GM21737 (cell line): ENCODE data around the gene EXOSC5.
"Not testable (repeated sequence)": the region's sequence is repeated elsewhere in the genome, so short reads cannot be mapped to it uniquely, and the experiment has no call there.

Experiments used
- ATAC-seq: cut with Tn5 transposase; IDR thresholded peaks from one replicate; pipeline ENCODE4 v1.9.1; 2021; ENCODE audit warnings: mild to moderate bottlenecking, moderate library complexity; ENCODE audit not compliant: unreplicated experiment

EXOSC5 gene

GRCh38 chr19:41371541-41371940 is 25.6 kb downstream of the EXOSC5 start:
- no peak for ATAC-seq

DNA sequence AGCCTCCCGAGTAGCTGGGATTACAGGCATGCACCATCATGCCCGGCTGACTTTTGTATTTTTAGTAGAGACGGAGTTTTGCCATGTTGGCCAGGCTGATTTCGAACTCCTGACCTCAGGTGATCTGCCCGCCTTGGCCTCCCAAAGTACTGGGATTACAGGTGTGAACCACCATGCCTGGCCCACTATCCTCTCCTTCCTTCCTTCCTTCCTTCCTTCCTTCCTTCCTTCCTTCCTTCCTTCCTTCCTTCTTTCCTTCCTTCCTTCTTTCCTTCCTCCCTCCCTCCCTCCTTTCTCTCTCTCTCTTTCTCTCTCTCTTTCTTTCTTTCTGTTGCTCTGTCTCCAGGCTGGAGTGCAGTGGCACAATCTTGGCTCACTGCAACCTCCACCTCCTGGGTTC is 26.0 kb downstream of the EXOSC5 start:
- not testable (repeated sequence) for ATAC-seq

DNA sequence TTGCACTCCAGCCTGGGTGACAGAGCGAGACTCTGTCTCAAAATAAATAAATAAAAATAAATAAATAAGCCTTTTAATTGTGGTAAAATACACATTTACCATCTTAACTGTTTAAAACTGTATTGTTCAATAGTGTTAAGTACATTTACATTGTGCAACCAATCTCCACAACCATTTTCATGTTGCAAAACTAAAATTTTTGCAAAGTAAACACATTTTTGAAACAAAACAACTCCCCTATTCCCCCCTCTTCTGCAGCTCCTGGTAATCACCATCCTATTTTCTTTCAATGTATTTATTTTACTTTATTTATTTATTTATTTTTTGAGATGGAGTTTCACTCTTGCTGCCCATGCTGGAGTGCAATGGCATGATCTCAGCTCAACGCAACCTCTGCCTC is 27.4 kb downstream of the EXOSC5 start:
- no peak for ATAC-seq

DNA sequence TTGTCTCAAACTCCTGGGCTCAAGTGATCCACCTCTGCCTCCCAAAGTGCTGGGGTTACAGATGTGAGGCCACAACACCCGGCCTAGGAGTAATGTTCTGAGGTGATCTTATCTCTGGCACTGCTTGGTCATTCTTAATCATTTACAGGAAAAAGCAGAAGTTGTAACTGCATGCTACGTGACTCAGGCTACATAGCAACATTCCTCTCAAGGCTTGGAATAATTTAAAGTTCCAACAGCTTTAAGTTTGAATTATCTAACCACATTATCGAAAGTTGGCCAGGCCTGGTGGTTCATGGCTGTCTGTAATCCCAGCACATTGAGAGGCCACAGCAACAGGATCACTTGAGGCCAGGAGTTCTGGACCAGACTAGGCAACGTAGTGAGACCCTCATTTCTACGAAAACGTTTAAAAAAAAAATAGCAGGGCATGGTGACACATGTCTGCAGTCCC is 29.3 kb downstream of the EXOSC5 start:
- ATAC-seq = no peak

GRCh38 chr19:41366089-41366488 is 31.1 kb downstream of the EXOSC5 start:
- ATAC-seq = no peak

GRCh38 chr19:41364524-41365391 is 32.4 kb downstream of the EXOSC5 start:
- no peak for ATAC-seq

GRCh38 chr19:41363753-41364523 is 33.2 kb downstream of the EXOSC5 start, which contains the start of gene B9D2:
TSS of gene B9D2 (minus strand) at chr19:41364149. CDS start at chr19:41363519, 630 bp downstream.
- peak; percentile 74 for ATAC-seq

DNA sequence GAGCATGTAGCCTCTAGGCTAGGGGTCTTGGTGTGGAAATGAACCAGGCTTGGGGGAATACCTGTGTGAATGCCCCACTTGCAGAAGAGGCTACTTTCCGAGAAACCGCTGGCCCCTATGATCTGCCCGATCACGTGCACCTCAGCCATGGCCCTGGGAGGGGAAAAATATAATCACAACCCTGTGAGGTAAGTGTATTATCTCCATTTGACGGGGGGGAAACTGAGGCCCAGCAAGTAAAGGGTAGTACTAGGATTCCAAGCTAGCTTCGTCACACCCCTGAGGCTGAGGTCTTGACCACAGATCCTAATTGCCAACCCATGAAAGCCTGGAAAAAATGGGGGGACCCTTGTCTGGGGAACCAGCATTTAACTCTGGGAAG is 33.8 kb downstream of the EXOSC5 start:
- ATAC-seq = no peak

DNA sequence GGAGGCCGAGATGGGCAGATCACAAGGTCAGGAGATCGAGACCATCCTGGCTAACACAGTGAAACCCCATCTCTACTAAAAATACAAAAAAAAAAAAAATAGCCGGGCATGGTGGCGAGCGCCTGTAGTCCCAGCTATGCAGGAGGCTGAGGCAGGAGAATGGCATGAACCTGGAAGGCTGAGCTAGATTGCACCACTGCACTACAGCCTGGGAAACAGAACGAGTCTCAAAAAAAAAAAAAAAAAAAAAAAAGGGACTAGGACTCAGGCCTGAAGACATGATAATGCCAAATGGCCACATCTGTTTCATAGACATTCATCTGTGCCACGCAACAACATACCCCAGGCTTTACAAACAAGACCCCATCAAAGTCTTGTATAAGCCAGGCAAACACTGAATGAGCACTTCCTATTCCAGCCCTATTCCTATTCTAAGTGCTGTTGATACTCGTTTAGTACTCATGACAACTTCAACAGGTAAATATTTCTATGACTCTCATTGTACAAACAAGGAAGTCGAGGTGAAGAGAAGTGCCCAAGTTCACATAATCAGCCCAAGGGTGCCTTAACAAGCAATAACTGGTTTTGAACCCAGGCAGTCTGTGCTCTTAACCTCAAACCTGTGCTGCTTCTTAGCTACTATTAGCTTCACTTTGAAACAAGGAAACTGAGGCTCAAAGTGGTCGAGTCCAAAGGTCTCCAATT is 34.9 kb downstream of the EXOSC5 start:
- ATAC-seq = no peak

- no peak for ATAC-seq
Measured at GRCh38 chr19:41359741-41360140, 37.4 kb downstream of the EXOSC5 start.

DNA sequence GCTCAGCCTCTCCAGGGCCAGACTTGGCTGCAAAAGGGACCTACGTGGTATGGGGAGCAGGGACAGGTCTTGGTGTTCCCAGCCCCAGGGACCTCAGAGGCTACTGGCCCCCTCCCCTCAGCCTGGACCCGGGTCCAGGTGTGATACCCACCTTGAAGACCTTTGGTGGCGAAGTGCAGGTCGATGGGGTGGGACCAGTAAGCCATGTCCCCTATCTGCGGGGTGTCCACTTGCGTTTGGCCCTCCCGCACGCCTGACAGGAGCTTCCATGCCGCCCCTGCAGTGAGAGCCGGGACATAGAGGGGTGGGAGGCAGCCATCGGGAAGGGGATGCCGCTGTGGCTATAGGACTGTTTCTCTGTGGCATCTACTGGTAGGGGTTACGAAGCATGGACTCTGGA is 39.4 kb downstream of the EXOSC5 start:
- ATAC-seq = no peak

GRCh38 chr19:41356984-41357739 is 40.0 kb downstream of the EXOSC5 start:
- no peak for ATAC-seq

DNA sequence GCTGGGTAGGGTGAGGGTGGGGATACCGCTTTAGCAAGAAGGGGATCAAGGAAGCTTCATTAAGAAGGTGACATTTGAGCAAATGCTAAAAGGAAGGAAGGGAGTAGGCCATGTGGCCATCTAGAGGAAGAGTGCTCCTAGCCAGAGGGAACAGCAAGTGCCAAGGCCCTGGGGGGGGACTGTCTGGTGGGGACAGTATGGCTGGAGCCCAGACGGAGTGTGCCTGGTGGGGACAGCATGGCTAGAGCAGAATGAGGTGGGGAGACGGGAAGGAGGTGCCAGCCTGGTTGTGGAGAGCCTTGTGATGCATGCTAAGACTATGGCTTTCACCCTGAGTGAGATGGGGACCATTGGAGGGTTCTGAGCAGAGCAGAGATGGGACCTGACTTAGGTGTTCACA is 41.4 kb downstream of the EXOSC5 start:
- ATAC-seq = no peak

DNA sequence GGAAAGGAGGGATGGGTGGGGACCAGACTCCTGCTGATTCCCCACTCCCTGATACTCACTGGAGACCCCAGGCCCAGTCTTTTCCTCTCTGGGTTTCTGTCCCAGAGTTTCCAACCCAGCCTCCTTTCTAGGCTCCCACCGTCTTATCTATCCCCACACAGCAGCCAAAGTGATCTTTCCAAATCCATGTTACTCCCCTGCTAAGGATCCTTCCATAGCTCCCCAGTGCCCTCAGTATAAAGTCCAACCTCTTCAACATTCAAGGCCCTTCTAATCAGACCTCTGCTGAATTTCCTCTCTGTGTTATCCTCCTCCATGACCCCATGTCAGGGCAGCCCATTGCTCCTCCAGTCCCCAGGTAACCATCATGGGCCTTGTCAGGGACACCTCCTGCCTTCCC is 42.1 kb downstream of the EXOSC5 start:
- ATAC-seq = no peak

DNA sequence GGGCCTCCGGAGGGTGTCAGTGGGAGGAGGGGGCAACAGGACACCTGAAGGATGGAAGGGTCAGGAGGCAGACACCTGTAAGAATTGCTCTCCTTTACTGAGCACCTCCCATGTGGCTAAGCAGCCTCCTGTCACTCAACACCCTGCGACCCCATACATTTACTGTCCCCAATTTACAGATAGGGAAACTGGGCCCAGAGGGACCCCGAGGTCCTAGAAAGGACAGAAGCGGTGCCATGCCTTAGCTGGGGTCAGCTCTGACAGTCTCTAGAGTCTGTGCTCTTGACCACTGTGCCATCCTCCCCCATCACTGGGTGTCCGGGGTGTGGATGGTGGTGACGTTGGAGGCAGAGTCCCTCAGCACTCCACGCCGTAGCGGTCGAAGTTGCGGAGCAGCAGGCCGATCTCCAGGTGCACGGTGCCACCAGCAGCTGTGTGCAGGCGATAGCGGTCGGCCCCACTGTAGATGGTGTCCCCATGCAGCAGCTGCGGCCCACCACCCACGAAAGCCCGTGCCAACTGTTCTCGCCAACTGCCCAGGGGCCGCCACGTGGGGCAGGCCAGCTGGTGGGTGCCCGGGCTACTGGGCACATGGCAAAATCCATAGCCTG is 42.7 kb downstream of the EXOSC5 start:
- ATAC-seq = peak; percentile 2

GRCh38 chr19:41353466-41354342 is 43.5 kb downstream of the EXOSC5 start, which contains the start of gene TGFB1:
TSS of gene TGFB1 (minus strand) at chr19:41353922. CDS start at chr19:41353044, 878 bp downstream.
- ATAC-seq = peak; percentile 44

GRCh38 chr19:41352609-41353465 is 44.3 kb downstream of the EXOSC5 start:
- peak; percentile 1 for ATAC-seq

DNA sequence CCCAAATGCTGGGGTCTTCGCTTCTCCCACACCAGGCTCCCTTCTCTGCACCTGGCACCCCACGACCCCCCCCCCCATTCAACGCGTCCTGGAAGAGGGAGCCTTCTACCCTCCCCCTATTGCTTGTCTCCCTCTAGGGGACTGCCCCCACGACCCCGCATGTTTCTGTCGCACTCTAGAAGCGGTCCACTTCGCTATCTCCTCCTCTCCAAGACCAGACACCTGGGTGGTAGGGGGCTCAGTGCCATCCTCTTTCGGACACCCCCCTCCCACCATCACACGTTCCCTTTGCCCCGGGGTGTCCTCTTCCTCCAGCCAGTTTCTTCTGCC is 44.9 kb downstream of the EXOSC5 start:
- ATAC-seq = no peak
